HG03432 (cell line): ENCODE results near the gene KRT6B.

Experiments
- ATAC-seq: cut with Tn5 transposase; IDR thresholded peaks from one replicate; pipeline ENCODE4 v1.9.1; 2021; ENCODE audit warnings: mild to moderate bottlenecking, moderate library complexity; ENCODE audit not compliant: unreplicated experiment

KRT6B gene

DNA sequence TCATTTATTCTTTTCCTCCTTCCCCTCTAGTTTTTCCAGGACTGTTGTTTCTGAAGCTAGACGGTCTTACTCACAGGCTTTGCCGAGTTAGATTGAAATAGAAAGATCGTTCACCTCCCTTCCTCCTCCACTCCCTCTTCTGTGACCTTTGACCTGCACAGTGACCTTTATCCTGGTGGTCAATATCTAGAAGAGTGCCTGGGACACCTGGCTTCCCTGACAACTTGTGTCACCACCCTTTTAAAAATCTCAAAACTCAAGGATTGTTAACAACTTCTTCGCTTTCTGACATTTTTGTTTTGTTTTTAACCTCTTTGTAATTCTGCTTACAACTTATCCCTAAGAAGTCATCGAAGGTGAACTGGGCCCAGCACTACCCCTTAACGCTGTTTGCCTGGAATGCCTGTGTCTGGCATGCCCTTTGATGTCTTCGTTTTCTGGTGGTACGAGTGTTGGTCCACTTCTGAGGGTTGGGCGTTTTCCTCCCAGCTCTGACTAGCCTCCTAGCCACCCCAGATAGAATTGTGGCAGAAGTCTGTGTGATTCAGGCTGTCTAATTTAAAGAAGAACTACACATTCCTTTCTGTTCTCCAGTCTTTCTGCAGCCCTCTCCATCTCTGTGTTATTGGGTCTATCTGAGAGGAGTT lies 15.0 kb downstream of the KRT6B start:
- ATAC-seq = no peak

- no peak for ATAC-seq
Measured at GRCh38 chr12:52436000-52436827, 15.7 kb downstream of the KRT6B start.

DNA sequence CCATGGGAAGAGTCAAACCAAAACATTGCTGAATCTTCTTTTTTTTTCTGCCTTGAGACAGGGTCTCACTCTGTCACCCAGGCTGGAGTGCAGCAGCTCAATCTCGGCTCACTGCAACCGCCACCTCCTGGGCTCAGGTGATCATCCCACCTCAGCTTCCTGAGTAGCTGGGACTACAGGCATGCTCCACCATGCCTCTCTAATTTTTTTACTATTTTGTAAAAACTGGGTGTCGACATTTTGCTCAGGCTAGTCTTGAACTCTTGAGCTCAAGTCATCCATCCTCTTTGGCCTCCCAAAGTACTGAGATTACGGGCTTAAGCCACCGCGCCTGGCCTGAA lies 16.3 kb downstream of the KRT6B start:
- ATAC-seq = no peak

- ATAC-seq = no peak
Measured at GRCh38 chr12:52434760-52435530, 17.0 kb downstream of the KRT6B start.

GRCh38 chr12:52434081-52434733 lies 17.7 kb downstream of the KRT6B start, which contains the start of gene KRT75:
KRT75 (minus strand) TSS chr12:52434371; CDS start chr12:52434304, 67 bp downstream.
- no peak for ATAC-seq

- ATAC-seq = no peak
Measured at GRCh38 chr12:52433501-52434080, 18.4 kb downstream of the KRT6B start.

- no peak for ATAC-seq
Measured at GRCh38 chr12:52432559-52433207, 19.3 kb downstream of the KRT6B start.

GRCh38 chr12:52428121-52428520 lies 23.8 kb downstream of the KRT6B start:
- ATAC-seq = no peak

- ATAC-seq = no peak
Measured at GRCh38 chr12:52427083-52427482, 24.9 kb downstream of the KRT6B start.

DNA sequence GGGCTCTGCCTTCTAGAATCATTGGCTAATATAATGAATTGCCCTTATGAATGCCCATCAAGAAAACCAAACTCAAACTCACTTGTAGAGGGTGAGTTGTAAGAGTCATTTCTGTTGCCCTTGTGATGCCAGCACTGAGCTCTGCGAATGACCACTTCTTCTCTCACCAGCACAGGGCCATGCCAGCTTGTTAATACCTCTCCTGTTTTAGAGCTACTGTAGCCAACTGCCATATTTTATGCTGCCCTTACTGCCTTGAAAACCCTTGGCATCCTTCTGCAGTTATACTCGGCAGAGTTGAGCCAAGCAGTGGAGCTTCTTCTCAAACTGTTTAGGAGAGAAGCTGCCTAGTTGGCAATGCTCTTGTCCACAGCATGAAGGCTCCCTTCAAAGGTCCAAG lies 25.9 kb downstream of the KRT6B start:
- no peak for ATAC-seq

DNA sequence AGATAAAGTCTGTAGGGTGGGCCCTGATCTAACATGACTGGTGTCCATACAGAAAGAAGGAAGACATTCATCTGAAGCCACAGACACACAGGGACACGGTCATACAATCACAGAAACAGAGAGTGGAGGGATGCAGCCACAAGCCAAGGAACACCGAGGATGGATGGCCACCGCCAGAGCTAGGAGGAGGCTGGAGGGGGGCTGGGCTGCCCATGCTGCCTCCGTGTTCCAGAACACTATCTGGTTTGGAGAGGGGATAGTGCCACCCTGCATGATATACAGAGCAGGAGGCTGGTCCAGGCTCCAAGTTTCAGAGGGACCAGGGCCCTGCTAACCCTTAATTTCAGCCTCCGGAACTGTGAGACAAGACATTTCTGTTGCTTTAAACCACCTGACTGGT lies 26.5 kb downstream of the KRT6B start:
- no peak for ATAC-seq

- ATAC-seq = no peak
Measured at GRCh38 chr12:52423661-52424500, 28.1 kb downstream of the KRT6B start.

DNA sequence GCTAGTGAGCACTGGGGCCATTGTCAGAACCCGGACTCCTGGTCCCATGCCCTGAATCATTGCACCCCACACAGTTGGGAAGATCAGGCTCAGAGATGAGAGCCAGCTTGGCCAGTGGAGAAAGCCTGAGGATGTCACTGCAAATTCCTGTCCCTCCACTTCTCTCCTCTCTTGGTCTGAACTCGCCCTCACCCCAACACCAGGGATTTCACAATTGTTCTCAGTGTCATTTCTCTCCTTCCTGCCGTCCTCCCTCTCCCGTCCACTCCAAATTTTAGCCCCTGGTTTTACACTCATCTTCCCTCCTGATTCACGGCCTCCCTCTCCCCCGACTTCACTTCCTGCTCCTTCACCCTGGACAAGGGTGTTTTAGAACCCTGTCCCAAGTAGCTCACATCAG lies 28.9 kb downstream of the KRT6B start:
- ATAC-seq = no peak

DNA sequence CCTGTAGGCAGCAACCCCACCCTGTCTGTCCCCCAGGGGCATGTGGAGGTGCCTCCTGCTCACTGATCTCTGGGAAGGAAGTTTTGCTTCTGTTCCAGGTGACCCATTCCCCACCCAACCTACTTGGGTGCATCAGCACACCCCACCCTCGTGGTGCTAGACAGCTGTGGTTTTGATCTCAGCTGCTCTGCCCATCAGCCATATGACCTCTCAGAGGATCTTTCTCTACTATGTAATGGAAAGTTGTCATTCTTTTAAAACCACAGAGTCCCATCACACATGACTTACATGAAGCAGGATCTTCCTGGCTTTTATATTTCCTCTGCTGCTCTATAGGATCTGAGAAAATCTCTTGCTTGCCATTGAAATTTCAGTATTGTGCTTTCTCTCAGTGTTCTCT lies 32.3 kb downstream of the KRT6B start:
- no peak for ATAC-seq

DNA sequence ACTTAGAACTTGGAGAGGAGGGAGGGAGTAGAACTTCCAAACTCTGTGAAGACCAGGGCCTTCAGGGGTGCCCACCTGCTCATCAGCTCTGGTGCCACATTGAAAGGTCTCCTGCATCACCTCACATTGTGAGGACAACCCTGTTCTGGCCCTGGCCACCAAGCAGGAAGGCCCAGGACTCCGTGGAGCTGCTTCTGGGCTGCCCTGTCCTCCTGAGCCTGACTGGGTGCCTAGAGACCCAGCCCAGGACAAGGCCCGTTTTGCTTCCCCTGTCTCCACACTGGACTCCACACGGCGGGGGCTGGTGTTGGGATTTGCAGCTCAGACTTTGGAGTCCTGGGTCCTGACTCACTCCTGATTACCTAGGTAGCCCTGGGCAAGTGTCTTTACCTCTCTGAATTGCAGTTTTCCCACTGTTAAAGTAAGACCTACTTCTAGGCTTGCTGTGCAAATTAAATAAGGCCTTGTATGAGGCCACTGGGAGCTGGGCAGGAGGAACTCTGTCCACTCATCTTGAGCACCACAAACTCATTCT lies 33.3 kb downstream of the KRT6B start:
- no peak for ATAC-seq

- no peak for ATAC-seq
Measured at GRCh38 chr12:52417740-52418139, 34.2 kb downstream of the KRT6B start.

DNA sequence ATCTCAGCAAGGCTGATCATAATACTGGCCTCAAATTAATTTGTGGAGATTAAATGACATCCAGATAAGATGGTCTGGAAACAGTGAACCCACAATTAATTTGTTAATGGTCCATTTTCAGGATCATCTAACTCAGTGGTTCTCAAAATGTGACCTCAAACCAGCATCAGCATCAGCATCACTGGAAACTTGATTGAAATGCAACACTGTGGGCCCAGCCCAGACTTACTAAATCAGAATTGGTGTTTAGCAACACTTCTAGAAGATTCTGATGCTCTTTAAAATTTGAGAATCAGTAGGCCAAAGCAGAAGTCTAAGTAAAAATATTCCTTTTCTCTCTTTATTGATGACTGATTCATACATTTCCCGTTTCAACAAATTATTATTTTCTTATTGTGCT lies 35.2 kb downstream of the KRT6B start:
- no peak for ATAC-seq

- ATAC-seq = no peak
Measured at GRCh38 chr12:52415870-52416750, 35.8 kb downstream of the KRT6B start.
